Left kidney (tissue), 2 donors: Measurements from ENCODE around the gene ASTN2. TPM values are rescaled to one million over a fixed set of nuclear protein-coding genes. Genes with fewer than 3 reads are reported as not detected.
"Not testable (repeated sequence)": the region's sequence is repeated elsewhere in the genome, so short reads cannot be mapped to it uniquely, and the experiment has no call there.

Experiments used
- DNase-seq: peaks from one replicate; pipeline ENCODE4 v3.0.0-alpha.2; 2013
- polyA plus RNA-seq: library from polyadenylated mRNA; unstranded; fragments of 120-200 nt; gene quantifications from one replicate; pipeline ENCODE4 v1.2.1, GENCODE V29; 2013; ENCODE audit not compliant: insufficient read length

Gene ASTN2
- polyA plus RNA-seq, 1 donor: 17.2 TPM

GRCh38 chr9:116479056-116479544 is 935.8 kb downstream of the ASTN2 start:
- DNase-seq: no peak

GRCh38 chr9:116477584-116478141 is 937.2 kb downstream of the ASTN2 start:
- DNase-seq: no peak

- peak; percentile 47 for DNase-seq
Observed at GRCh38 chr9:116476935-116477381, 937.9 kb downstream of the ASTN2 start.

GRCh38 chr9:116476002-116476401 is 938.9 kb downstream of the ASTN2 start:
- DNase-seq: no peak

GRCh38 chr9:116475201-116475600 is 939.7 kb downstream of the ASTN2 start:
- DNase-seq: no peak

- DNase-seq: no peak
Observed at GRCh38 chr9:116471944-116472506, 942.8 kb downstream of the ASTN2 start.

- peak; percentile 91 for DNase-seq
Observed at GRCh38 chr9:116471093-116471906, 943.6 kb downstream of the ASTN2 start.

GRCh38 chr9:116468793-116469527 is 945.9 kb downstream of the ASTN2 start:
- no peak for DNase-seq

GRCh38 chr9:116468369-116468768 is 946.5 kb downstream of the ASTN2 start:
- no peak for DNase-seq

GRCh38 chr9:116467740-116468351 is 947.0 kb downstream of the ASTN2 start:
- DNase-seq: no peak

- DNase-seq: no peak
Observed at GRCh38 chr9:116466271-116467235, 948.3 kb downstream of the ASTN2 start.

GRCh38 chr9:116465576-116466270 is 949.1 kb downstream of the ASTN2 start:
- no peak for DNase-seq

GRCh38 chr9:116464987-116465571 is 949.8 kb downstream of the ASTN2 start:
- DNase-seq: no peak

- DNase-seq: no peak
Observed at GRCh38 chr9:116464423-116464822, 950.4 kb downstream of the ASTN2 start.

GRCh38 chr9:116461632-116462031 is 953.2 kb downstream of the ASTN2 start:
- DNase-seq: no peak

GRCh38 chr9:116460026-116460425 is 954.8 kb downstream of the ASTN2 start:
- DNase-seq: no peak

GRCh38 chr9:116459576-116459975 is 955.3 kb downstream of the ASTN2 start:
- no peak for DNase-seq

GRCh38 chr9:116456490-116457088 is 958.3 kb downstream of the ASTN2 start:
- no peak for DNase-seq

GRCh38 chr9:116454539-116454938 is 960.3 kb downstream of the ASTN2 start:
- DNase-seq: not testable (repeated sequence)
